ENCODE data around the gene DNAI2.

DNA sequence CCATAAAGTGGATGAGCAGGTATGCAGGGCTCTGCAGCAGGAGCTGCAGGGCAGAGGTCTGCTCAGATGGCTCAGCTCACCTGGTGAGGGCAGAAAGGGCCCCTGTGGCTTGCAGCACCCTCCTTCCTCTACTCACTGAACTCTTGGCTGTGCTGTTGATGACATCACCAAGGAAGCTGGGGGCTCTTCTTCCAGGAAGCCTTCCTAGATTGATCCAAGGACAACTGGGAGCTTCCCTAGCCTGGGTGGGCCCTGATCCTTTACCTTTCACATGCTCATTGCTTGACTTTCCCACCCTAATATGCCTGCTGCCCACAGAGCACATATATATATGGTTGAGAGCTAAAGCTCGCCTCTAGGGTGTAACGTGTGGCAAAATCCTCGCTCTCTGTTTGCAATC is 54.5 kb downstream of the DNAI2 start:
- TF ChIP-seq, protein P1, sequence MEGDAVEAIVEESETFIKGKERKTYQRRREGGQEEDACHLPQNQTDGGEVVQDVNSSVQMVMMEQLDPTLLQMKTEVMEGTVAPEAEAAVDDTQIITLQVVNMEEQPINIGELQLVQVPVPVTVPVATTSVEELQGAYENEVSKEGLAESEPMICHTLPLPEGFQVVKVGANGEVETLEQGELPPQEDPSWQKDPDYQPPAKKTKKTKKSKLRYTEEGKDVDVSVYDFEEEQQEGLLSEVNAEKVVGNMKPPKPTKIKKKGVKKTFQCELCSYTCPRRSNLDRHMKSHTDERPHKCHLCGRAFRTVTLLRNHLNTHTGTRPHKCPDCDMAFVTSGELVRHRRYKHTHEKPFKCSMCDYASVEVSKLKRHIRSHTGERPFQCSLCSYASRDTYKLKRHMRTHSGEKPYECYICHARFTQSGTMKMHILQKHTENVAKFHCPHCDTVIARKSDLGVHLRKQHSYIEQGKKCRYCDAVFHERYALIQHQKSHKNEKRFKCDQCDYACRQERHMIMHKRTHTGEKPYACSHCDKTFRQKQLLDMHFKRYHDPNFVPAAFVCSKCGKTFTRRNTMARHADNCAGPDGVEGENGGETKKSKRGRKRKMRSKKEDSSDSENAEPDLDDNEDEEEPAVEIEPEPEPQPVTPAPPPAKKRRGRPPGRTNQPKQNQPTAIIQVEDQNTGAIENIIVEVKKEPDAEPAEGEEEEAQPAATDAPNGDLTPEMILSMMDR (IDR thresholded peaks at IDR 0.05) = no peak
- no peak for TF ChIP-seq POLR2A (IDR thresholded peaks at IDR 0.05)

Measured in testis (tissue), 2 donors.